Tongue (tissue), 2 donors: ENCODE results near the gene SGCD. TPM values are rescaled to one million over a fixed set of nuclear protein-coding genes. Genes with fewer than 3 reads are reported as not detected.

Experiments used
- DNase-seq: peaks from one replicate; pipeline ENCODE4 v3.0.0-alpha.2; 2015
- total RNA-seq: library from RNA; depleted of rRNA; stranded (reverse); fragments of >200 nt; gene quantifications from one replicate; pipeline ENCODE4 v1.2.3, GENCODE V29; 2014

The SGCD gene
- total RNA-seq, 1 donor from 2014 or later, result 169 TPM

DNA sequence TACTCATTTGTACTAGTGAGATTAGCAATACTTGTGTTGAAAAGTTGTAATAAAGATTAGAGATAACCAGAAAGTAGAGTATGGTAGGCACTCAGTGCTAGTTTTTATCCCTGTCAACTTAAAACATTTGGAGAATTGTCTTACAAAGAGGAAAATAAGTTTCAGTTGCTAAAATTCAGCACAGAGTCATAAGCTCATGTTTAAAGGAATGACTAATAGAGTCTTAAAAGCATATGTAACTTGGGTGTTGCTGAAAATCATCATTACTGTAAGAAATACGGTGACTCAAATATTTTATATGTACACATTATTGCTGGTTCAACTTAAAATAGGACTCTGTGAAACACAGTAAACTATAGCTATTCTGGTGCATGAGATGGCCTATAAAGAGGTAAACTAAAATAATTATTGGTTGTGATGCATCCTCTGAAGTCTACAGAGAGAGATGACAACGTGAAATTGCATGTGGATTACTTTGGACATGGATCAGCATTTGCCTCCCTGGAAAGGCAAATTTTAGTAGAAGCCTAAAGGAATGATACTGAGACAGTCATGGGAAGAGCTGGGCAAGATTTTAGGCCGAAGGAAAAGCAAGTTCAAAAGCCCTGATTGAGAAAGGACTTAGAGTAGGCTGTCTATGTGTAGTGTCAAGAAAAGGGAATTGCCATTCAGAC, 34.6 kb downstream of the SGCD start:
- DNase-seq, result no peak

DNA sequence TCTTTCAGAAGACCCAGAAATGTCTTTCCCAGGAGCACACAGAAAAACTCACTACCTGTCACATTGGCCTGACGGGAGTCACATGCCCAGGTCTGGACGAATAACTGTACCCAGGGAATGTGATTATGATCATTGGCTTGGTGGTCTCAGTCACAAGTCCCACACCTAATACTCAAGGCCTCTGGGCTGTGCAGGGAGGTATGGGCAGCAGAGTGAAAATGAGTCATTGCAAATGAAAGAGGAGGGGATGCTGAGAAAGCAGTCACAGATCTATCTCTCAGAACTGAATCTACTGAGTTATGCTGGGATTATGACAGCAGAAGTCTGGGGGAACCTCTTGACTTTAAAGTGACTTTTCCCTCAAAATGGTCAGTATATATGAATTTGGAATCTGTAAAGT, 36.9 kb downstream of the SGCD start:
- no peak for DNase-seq

DNA sequence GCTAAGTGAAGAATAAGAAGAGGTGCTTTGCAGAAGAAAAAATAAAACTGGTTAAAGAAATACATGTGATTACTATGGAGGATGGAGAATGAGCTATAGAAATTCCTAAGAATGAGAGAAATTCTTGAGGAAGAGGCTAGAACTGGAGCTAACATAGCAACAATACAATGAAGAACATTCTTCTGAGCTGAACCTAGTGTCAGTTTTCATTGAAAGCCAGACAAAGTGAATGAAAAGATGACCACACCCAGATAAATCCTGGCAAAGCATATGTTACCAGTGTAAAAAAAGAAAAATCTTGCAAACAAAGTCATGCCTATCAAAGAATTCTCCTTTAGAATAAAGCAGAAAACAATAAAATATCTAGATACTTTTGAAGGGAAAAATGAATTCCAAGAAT, 39.6 kb downstream of the SGCD start:
- no peak for DNase-seq

DNA sequence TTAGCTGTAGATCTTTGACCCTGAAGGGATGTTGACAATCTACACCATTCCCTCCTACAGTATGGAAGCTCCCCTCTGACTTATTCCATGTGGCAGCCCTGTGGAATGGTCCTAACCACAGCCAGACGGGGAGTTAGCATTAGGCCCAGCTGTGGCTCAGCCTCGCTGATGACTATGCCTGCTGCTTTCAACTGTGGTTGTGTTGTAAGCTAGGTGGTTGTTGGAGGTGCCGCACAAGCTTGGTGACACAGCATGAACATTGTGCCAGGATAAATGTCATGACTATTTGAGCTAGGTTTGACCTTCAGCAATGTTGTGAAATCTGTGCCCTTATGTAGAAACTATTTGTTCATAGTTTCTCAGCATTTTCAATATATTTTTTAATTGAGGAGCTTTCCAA, 40.6 kb downstream of the SGCD start:
- no peak for DNase-seq

DNA sequence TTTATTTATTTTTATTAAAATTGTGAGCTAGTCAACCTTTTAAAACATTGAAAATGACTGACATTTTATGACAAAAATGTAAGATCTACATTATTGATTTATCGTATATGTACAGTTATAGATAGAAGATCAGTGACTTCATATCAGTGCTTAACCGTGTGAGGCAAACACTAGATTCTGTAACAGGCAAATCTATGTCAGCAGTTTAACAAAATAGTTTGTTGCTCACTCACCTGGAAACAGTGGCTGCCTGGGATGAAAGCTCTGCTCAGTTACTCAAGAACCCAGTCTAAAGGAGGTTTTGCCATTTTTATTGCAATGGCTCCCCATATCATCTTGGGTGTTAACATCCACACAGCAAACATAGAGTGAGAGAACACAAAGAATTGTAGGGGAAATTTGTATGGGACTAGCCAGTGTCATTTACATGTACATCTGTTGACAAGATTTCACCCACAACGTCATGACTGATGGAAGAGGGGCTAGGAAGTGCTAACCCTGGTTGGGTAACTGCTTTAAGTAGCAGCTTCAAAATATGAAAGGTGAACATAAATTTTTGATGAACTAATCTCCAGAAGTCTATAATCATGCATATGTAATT, 49.0 kb downstream of the SGCD start:
- no peak for DNase-seq

DNA sequence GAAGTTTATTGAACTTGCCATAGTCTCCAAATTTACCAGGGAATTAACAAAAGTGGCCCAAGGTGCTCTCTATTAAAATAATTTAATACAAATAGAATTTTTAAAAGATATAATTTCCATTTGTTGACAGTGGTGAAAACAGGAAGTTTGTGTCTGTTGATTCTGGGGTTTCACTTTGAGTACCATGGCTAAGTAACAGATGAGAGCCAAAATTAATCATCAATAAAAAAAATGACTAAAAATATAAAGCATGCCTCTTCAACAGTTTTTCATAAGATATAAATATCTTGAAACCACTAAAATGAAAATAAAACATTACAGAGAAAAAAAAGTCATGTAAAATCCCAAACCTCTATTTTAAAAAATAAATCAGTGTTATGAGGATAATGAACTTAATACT, 49.8 kb downstream of the SGCD start:
- no peak for DNase-seq

DNA sequence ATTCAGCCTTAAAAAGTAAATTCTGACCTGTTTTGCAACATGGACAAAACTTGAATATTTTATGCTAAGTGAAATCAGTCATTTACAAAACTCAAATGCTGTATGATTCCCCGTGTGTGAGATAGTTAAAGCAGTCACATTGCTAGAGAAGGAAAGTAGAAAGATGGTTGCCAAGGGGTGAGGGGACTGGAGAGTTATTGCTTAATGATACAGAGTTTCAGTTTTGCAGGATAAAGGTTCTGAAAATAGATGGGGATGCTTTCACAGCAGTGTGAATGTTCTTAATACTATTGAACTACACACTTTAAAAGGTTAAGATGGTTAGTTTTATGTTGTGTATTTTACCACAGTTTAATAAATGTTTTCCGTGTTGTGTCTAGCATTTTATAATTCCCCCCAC, 51.2 kb downstream of the SGCD start:
- no peak for DNase-seq

DNA sequence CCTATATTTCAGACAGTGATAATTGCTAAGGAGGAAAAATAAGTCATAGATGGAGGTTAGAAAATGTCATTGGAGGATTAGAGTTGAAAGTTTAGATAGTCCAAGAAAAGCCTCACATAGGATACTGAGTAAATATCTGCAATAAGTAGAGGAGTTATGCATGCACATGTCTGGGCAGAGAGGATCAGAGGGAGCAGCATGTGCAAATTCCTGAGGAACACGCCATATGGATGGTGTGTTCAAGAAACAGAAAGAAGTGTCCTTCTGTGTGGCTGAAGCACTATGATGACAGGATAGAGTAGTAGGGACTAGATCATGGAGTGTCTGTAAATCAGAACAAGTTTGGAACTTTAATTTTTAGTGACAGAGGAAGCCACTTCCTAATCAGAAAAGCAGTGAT, 52.2 kb downstream of the SGCD start:
- no peak for DNase-seq

DNA sequence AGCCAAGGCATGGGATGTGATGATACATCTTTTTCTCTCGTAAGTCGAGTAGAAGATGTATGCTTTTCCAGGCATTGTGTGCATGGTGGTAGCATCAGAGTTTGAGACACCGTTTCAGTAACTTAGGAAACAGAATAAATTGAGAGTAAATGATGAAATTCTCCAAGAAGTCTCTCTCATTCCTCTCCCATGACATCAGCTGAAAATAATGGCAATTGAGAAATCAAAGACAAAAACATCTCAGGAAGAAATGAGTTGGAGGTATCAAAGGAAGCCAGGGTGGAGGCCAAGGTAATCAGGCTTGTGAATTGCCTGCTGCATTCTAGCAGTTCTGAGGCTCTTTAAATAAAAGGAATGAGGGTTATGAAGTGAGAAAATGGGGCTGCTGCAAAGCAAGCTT, 53.9 kb downstream of the SGCD start:
- no peak for DNase-seq

DNA sequence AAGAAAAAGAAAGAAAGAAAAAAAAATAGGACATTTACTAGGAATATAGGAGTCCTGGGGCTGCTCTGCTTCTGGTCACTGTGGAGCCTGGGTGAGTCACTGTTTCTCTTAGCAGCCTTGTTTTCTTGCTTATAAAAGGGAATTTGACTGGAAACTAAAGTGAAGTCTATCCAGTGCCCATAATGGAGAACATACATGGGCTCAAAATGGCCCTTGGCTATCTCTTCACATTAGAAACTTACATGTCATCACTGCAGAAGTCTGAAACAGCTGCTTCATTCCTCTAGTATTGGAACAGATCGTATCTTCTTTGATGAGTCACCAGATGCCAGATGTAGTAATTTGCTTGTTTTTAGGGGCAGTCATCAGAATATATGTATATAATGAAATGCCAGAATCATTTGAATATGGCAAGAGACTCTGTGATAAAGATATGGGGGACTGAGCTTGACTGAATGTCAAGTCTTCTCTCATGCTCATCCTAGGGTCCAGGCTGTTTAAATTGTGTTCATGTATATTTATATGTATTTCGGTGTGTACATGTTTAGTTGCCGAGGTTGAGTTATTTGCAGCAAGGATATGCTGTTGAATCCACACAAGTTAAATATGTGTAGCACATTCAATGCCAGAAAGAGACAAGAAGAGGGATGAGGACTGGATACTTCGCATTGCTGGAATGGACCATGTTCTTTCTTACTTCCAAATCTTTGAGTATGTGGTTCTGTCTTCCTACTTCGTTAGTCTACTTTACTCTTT, 56.7 kb downstream of the SGCD start:
- peak; percentile 76 for DNase-seq

DNA sequence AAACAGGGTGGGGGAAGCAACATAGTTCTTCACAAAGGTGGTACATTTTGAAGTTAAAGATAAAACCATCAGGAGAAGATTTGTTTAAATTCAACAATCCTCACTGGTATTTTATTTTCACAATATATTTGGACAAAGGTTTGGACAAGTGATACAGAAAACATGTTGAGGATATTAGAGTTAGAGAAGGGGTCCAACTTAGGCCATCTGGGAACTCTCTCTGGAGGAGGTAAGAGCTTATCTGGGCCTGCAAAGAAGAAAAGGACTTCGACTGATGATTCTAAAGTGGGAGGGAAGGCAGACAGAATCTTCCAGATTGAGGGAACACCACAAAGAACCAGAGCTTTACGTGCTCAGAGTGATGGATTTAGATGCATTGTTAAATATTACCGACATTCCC, 58.5 kb downstream of the SGCD start:
- DNase-seq, result no peak

DNA sequence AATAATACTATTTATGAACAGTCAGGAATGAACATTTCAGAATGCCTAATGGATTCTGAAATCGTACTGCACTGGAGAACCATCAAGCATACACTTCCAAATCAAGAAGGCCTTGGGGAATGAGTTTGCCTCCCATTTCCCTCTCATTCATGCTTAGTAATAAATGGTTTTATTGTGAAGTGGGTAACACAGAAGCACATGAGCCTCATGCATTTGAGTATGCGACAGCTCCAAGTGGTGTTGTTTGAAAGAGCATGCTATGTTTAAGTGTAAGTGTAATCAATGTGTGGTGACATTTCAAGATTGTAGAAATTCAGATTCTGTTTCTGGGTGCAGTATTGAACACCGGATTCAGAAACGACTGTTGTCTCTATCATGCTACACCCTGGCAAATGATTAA, 60.0 kb downstream of the SGCD start:
- no peak for DNase-seq

DNA sequence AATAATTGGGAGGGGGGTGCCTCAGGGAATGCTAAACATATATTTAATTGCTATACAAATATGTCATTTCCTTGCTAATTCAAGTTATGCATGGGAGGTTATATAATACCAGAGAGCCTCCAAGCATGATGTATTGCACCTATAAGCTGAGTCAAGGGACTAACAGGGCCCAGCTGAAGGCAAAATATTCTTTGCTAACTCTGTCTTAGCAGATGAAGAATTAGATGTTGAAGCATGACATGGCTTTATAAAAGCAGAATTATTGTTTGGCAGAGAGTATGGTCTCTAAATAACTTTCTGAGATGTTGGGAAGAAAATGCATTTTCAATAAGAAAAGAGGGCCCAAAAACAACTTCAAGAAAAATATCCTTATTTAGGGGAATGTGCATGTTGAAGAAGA, 60.4 kb downstream of the SGCD start:
- no peak for DNase-seq

DNA sequence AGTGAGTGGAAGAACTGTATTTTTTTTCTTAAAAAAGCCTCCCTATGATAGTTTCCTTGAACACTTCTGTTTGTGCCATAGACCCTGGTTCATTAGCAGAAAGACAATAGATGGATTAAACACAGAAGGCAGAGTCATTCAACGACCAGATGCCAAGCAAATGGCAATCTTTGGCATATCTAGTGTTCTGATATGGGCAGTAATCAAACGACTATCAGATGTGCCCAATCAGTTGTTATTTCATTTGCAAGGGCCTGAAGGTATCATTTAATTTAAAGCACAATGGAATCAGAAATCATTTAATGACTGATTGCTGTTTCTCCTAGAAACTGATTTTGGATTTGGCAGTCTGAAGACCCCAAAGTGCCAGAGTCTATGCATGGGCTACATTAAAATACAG, 61.3 kb downstream of the SGCD start:
- DNase-seq, result no peak

DNA sequence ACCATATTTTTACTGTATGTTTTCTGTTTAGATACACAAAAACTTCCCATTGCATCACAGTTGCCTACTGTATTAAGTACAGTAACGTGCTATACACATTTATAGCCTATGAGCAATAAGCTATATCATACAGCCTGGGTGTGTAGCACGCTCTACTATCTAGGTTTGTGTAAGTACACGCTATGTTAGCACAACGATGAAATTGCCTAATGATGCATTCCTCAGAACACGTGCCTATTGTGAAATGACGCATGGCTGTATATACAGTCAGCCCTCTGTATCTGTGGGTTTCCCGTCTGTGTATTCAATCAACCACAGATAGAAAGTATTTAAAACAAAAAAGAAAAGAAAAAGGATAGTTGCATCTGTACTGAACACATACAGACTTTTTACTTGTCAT, 64.2 kb downstream of the SGCD start:
- no peak for DNase-seq

DNA sequence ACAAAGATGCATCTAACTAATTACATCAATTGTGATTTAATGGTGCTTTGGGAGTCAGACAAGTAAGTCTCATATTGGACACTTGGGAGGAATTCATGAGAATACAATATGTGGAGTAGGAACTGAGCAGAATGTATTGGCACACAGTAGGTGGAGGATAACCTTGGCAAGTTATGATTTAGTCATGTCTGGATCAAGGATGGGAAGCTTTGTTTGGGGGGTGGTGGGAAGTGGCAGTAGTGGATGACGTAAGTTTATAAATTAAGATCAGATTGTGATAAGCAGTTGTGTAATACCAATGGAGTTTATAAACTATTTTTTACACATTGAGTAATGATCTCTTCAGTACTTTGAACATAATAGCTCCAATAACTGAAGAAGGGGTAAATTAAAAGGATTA, 67.0 kb downstream of the SGCD start:
- no peak for DNase-seq

DNA sequence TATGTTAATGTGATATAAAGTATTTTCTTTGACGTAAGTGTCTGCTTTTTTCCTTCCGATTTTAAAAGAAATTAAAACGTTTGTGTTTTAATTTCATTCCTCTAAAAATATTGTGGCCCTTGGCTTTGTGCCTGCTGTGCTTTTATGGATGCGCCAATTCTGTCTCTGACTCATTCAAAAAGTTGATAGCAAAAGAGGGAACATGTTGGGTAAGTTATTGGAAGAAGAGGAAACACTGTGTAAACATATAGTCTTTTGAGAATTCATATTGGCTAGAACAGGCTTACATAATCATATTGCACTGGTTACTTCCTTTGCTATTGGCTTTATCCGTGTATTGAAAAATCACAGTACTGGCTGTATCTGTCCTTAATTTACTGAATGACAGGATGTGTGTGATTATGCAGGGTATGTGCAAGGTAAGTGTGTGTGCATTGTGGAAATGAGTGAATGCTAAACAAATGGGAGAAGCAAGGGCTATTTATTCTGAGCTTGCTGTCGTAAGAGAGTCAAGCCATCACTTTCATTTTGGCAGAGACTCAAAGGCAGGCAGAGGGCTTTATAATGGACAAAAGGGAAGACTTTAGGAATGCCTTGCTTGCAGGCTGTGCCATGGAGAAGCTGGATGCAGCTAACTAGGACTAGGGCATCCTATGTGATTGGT, 67.8 kb downstream of the SGCD start:
- DNase-seq, result peak; percentile 84

DNA sequence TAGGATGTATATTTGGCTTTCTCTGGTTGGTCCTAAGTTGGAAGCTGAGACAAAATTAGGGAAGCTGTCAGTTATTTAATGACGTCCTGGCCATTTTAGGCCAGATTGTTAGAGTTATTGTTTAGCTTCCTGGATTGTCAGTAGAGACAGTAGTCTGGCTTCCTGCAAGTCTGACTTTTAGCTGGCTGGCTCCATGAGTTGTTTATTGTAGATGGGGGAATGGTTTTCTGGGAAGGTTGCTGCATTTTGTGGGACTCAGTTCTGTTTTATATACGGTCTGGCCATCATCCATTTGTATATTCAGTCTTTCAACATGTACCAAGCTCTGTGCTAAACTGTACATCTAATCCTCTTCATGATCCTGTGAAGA, 68.3 kb downstream of the SGCD start:
- no peak for DNase-seq

DNA sequence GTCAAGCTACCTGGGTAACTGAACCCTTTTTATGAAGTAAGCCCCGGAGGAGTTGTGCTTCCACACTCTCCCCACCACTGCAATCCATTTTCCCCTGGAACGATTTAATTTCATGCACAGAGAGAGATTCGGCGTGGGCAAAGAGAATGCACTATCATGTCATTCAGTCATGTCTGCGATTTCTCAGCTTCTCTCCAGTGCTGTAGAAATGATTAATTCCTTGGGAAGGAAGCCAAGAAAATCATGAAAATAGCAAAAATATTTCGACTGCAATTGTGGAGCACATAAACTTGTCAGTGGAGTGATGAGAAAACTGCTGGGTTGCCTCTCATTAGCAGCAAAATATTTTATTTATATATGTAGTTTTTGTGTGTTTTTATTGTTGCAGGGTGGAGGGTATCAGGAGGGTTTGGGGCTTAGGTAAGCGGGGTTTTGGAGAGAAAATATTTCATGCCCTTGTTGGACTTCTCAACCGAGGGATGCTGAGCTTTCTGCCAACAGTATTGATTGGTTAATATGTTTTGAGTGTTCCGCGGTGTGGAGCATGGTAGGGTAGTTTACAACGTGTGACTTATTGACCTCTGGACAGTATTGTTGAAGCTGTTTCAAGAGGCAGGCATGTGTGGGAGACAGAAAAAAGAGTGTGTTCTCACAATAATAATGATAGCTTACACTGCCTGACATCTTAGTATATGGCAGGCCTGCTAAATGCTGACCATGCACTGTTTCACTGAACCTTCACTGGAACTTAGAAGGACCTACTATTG, 69.3 kb downstream of the SGCD start:
- peak; percentile 81 for DNase-seq

DNA sequence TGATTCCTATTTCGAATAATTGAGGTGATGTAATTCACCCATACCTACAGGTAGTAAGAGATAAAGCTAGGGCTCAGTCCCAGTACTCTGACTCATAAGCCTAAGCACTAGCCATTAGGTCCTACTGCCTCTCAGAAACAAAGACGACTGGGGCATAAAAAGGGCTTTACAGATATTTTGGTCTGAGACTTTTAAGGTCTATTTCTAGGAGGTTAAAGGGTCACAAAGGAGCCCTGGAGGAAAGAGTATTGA, 69.8 kb downstream of the SGCD start:
- DNase-seq, result no peak

DNA sequence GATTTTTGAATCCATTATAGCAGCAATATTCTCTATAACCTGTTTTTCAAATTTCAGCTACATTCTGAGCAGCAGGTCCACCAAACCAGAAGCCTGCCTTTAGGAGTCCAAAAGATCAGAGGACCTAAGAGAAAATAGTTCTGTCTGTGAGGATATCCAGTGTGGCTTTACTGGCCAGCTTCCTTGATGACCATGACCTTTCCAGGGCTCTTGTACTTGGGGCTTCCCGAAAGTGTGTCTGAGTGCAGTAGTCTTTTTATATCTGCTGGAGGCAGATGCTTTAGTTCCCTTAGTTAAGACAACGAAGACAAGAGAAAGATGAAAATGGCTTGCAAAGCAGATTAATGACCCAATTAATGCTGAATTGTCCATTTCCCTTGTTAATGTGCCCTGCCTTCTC, 72.4 kb downstream of the SGCD start:
- DNase-seq, result no peak

DNA sequence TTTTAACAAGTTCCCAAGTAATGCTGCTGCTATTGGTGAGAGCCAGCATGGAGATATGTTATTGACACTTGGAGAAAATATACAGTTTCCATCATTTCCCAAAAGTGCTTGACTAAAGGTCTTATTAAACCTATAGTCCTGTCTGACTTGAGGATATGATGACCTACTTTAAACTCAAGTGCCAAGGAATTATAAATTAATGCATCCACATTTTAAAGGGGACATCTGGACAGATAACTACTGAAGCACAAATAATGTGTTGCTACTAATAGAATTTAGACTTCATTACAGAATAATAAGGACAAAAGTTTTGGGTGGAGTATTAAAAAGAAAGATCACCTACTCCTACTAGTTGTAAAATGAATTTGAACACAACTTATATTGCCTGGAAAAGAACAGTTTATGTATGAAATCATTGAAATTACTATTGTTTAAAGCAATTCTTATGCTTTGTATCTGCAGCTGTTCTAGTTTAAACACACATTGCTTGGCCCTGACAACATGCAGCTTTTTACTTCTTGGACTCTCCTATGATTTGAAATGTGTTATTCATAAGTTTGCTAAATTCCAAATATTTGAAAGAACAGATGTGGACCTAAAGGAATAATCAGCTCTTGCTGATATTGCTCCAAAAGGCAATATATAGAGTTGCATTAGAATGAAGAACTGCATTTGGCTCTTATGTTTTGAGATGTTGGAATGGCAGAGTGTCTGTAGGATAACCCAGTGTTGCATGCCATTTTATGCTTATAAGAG, 73.4 kb downstream of the SGCD start:
- DNase-seq, result peak; percentile 85
